Spinal cord (tissue), 10 donors: ENCODE results near the gene CD300LG. TPM values are rescaled to one million over a fixed set of nuclear protein-coding genes. Genes with fewer than 3 reads are reported as not detected.
"Not testable (repeated sequence)": the region's sequence is repeated elsewhere in the genome, so short reads cannot be mapped to it uniquely, and the experiment has no call there.

Experiments used
- DNase-seq, 6 donors: peaks; one replicate each; pipeline versions ENCODE4 v3.0.0 to v3.0.0-alpha.2; 2013 to 2015; ENCODE audit warnings: low spot score in 6 of 6, low read depth in 4 of 6
- H3K27ac ChIP-seq: one replicate; pipeline ENCODE4 v1.5.1; 2013; ENCODE audit warnings: low read depth, low read length, control low read depth
- H3K27me3 ChIP-seq: one replicate; pipeline ENCODE4 v1.6.1; 2013; ENCODE audit warnings: low read length; ENCODE audit not compliant: control insufficient read depth, insufficient read depth
- H3K36me3 ChIP-seq: one replicate; pipeline ENCODE4 v1.6.1; 2013; ENCODE audit warnings: low read length; ENCODE audit not compliant: control insufficient read depth, insufficient read depth
- H3K4me1 ChIP-seq: one replicate; pipeline ENCODE4 v1.6.1; 2013; ENCODE audit warnings: low read length; ENCODE audit not compliant: control insufficient read depth, insufficient read depth
- H3K4me3 ChIP-seq: one replicate; pipeline ENCODE4 v1.5.1; 2013; ENCODE audit warnings: low read depth, low read length, control low read depth
- H3K9me3 ChIP-seq: one replicate; pipeline ENCODE4 v1.6.1; 2013; ENCODE audit warnings: low read length; ENCODE audit not compliant: control insufficient read depth, insufficient read depth
- WGBS: methylation state at CpG from one replicate; pipeline ENCODE4 v1.1.5; 2013; ENCODE audit warnings: missing lambda C conversion rate; ENCODE audit not compliant: insufficient coverage; 5-methylcytosine and 5-hydroxymethylcytosine counted together
- long read RNA-seq, 4 donors: transcript quantifications; one replicate each; lab custom pipeline, GENCODE V29; 2026
- polyA plus RNA-seq, 2 donors: library from polyadenylated mRNA; unstranded; fragments of 120-200 nt; gene quantifications; one replicate each; pipeline ENCODE4 v1.2.1, GENCODE V29; 2013; ENCODE audit not compliant: insufficient read length in 2 of 2
- total RNA-seq, 2 donors: library from RNA; depleted of rRNA in 1 of 2; stranded (reverse); fragments of 120-200 nt in 1 of 2; fragments of >200 nt in 1 of 2; gene quantifications; one replicate each; pipeline versions ENCODE4 v1.2.3 to v1.2.4, GENCODE V29; 2013 to 2014
- donor health status: healthy.

CD300LG gene, protein sequence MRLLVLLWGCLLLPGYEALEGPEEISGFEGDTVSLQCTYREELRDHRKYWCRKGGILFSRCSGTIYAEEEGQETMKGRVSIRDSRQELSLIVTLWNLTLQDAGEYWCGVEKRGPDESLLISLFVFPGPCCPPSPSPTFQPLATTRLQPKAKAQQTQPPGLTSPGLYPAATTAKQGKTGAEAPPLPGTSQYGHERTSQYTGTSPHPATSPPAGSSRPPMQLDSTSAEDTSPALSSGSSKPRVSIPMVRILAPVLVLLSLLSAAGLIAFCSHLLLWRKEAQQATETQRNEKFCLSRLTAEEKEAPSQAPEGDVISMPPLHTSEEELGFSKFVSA
- under 1 TPM; 0.39 to 0.40 TPM for total RNA-seq
- polyA plus RNA-seq = under 1 TPM; 0.40 to 0.69 TPM
- long read RNA-seq, donor 1 = 0 reads
- long read RNA-seq, donor 2 = 0 reads
- long read RNA-seq, donor 3 = 0 reads
- long read RNA-seq, donor 4 = 0 reads

DNA sequence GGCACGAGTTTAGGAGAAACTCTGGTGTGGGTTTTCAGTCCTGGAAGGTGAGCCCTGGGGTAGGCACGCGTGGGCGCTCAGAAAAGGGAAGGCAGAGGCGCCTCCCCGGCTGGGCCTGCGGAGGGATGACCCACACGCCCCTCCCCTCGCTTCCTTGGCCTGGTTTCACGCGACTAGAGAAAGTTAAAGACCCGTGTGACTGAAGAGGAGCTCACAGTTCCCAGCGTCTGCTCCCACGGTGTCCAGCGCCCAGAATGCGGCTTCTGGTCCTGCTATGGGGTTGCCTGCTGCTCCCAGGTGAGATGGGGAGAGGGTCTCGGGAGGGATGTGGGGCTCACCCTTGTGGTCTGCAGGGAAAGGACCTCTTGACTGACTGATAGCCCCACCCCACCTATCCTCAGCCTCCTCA lies at the start of gene CD300LG:
TSS of gene CD300LG (plus strand) at position 214 of the 409 bp plus-strand sequence. CDS start at position 255, 41 bp downstream.
- Histone ChIP-seq H3K27me3 (no peaks in the 10 kb centered on the region), H3K36me3 (no peaks in the 10 kb centered on the region), H3K4me3 (no peak within 1 kb of the TSS), H3K9me3 (no peaks in the 10 kb centered on the region), H3K4me1 (no peaks in the 10 kb centered on the region), H3K27ac (no peak within 1 kb of the TSS)
- 28% methylated on average over 16 of the region's 17 CpGs for WGBS
- no peak for DNase-seq

- H3K27ac ChIP-seq, H3K27me3 ChIP-seq, H3K4me3 ChIP-seq, DNase-seq, H3K9me3 ChIP-seq, H3K4me1 ChIP-seq, H3K36me3 ChIP-seq: not testable (repeated sequence)
- 97% methylated on average over 8 of the region's 9 CpGs for WGBS
Observed at GRCh38 chr17:43798024-43798423, 49.0 kb upstream of the CD300LG start.

DNA sequence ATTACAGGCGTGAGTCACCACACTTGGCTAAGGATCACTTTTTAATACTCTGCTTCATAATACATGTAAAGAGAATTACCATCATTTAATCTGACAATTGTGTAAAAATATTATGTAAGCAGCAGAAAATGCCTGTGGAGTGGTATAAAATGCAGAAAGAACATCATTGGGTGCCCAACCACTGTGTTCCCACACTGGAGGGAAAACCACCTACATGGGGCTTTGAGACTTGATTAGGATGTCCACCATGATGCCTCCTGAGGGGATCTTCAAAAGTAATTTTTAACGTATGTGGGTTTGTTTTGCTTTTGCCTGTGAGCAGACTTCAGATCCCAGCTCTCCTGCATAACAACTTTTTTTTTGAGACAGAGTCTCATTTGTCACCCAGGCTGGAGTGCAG lies 47.9 kb upstream of the CD300LG start:
- no peak overlapping the region for H3K27ac ChIP-seq
- no peaks in the 10 kb centered on the region for H3K9me3 ChIP-seq
- no peak for DNase-seq
- H3K27me3 ChIP-seq = no peaks in the 10 kb centered on the region
- H3K36me3 ChIP-seq = no peaks in the 10 kb centered on the region
- H3K4me3 ChIP-seq = no peak overlapping the region
- no CpG with 5 or more reads among the region's 2 CpGs for WGBS
- H3K4me1 ChIP-seq = no peaks in the 10 kb centered on the region

DNA sequence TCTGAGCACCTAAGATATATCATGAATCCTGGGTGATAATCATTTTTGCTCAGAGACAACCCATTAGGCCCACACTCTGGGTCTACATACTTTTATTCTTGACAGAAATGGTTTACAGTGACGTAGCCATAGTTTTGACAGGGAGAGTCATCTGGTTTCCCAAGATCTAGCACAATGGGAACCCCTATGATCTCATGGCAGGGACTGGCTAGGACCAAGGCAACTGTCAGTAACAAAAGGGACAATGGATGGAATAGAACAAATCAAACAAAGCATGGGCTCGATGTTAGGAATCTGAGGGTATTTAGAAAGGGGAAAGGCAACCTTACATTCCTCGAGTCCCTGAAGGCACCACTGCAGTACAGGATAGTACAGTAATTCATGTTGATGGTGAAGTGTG lies 46.2 kb upstream of the CD300LG start:
- Histone ChIP-seq H3K4me1 (no peaks in the 10 kb centered on the region), H3K27ac (no peak overlapping the region), H3K9me3 (no peaks in the 10 kb centered on the region), H3K27me3 (no peaks in the 10 kb centered on the region), H3K36me3 (peaks cover 2% of the 10 kb centered on the region), H3K4me3 (no peak overlapping the region)
- 100% methylated on average over 1 of the region's 3 CpGs for WGBS
- DNase-seq = no peak

DNA sequence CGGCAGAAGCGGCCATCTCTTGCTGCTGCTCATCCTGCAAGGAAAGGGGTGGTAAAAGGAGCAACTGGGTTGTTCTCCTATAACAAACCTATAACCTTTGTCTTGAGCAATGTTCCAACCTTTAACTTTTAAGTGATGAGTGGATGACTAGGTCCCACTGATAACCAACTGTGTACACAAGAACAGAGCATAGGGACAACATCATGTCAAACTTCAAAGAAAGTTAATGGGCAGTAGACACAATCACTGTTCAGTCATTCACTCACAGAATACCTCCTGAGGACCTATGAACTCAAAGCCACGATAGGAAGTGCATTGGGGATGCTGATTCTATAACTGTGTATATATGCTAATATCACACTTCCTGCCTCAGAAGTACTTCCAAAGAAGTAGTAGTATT lies 45.1 kb upstream of the CD300LG start:
- H3K4me3 ChIP-seq = no peak overlapping the region
- no peaks in the 10 kb centered on the region for H3K4me1 ChIP-seq
- peaks cover 4% of the 10 kb centered on the region for H3K36me3 ChIP-seq
- DNase-seq = no peak
- H3K27me3 ChIP-seq = no peaks in the 10 kb centered on the region
- no CpG with 5 or more reads among the region's 3 CpGs for WGBS
- H3K9me3 ChIP-seq = no peaks in the 10 kb centered on the region
- H3K27ac ChIP-seq = no peak overlapping the region

- no peaks in the 10 kb centered on the region for H3K27me3 ChIP-seq
- H3K27ac ChIP-seq = no peak overlapping the region
- peaks cover 13% of the 10 kb centered on the region for H3K36me3 ChIP-seq
- WGBS = 25% methylated on average over 1 of the region's 4 CpGs
- DNase-seq = peak in 1 of 6 donors; percentile 57
- no peaks in the 10 kb centered on the region for H3K4me1 ChIP-seq
- H3K9me3 ChIP-seq = no peaks in the 10 kb centered on the region
- no peak overlapping the region for H3K4me3 ChIP-seq
Observed at GRCh38 chr17:43803758-43804157, 43.2 kb upstream of the CD300LG start.

DNA sequence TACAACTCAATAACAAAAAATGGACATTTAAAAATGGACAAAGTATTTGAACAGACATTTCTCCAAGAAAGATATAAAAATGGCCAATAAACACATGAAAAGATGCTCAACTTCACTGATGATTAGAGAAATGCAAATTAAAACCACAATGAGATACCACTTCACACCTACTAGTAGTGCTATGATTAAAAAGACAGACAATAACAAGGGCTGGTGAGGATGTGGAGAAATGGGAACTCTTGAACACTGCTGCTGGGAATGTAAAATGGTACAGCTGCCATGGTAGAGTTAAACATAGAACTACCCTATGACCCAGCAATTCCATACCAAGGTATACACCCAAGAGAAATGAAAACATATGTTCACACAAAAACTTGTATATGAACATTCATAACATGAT lies 41.9 kb upstream of the CD300LG start:
- DNase-seq = no peak
- no peak overlapping the region for H3K4me3 ChIP-seq
- H3K9me3 ChIP-seq = no peaks in the 10 kb centered on the region
- H3K36me3 ChIP-seq = peaks cover 16% of the 10 kb centered on the region
- no peak overlapping the region for H3K27ac ChIP-seq
- no peaks in the 10 kb centered on the region for H3K4me1 ChIP-seq
- no peaks in the 10 kb centered on the region for H3K27me3 ChIP-seq

DNA sequence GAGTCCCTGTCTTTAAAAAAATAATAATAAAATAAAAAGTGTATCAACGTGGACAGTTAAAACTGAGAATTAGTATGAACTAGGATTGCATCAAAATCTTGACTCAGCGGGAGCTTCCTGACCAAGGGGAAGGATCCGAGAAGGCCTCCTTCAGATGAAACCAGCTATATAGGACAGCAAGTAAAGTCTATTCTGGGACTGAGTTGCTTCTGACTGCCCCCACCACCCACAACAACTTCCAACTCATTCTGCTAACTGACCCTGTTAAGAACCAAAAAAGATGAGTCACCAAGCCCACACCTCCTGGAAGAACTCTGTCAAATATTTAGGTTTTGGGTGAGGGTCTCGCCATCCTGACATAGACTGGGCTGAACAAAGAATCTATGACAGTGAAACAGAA lies 38.9 kb upstream of the CD300LG start:
- H3K27me3 ChIP-seq = no peaks in the 10 kb centered on the region
- no peak for DNase-seq
- H3K4me3 ChIP-seq = no peak overlapping the region
- no peaks in the 10 kb centered on the region for H3K9me3 ChIP-seq
- H3K4me1 ChIP-seq = no peaks in the 10 kb centered on the region
- no peak overlapping the region for H3K27ac ChIP-seq
- H3K36me3 ChIP-seq = peaks cover 29% of the 10 kb centered on the region
- WGBS = 100% methylated on average over 1 of the region's 4 CpGs

- H3K27me3 ChIP-seq = no peaks in the 10 kb centered on the region
- 70% methylated on average over 2 of the region's 5 CpGs for WGBS
- no peaks in the 10 kb centered on the region for H3K9me3 ChIP-seq
- no peak overlapping the region for H3K4me3 ChIP-seq
- peaks cover 40% of the 10 kb centered on the region for H3K36me3 ChIP-seq
- no peak overlapping the region for H3K27ac ChIP-seq
- DNase-seq = no peak
- H3K4me1 ChIP-seq = no peaks in the 10 kb centered on the region
Observed at GRCh38 chr17:43809121-43809520, 37.9 kb upstream of the CD300LG start.

DNA sequence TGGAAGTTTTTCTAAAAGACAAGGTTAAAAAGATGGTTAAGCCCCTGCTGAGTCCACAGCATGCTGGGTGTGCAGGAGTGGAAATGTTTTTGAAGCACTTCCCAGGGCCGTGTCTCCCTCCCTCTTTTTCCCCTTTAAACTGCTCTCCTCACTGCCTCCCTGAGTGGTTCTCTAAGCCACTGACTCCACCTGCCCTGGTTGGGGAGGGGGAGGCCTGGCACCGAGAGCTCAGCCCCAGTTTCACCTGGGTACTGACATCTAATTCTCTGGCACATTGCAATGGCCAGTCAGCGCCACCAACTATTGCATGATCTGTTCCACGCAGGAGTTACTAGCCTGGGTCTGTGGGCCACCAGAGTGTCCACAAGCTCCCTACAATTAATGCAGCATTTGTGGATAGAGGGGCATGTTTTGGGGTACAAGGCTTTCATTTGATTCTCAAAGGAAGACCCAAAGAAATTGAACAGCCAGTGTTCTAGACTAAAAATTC lies 36.7 kb upstream of the CD300LG start:
- no peak for DNase-seq
- WGBS = 77% methylated on average over 4 of the region's 4 CpGs
- Histone ChIP-seq H3K27ac (no peak overlapping the region), H3K4me3 (no peak overlapping the region), H3K36me3 (peaks cover 40% of the 10 kb centered on the region), H3K4me1 (no peaks in the 10 kb centered on the region), H3K27me3 (no peaks in the 10 kb centered on the region), H3K9me3 (no peaks in the 10 kb centered on the region)
